Measurements from ENCODE around the gene MBOAT2.

- no peak for TF ChIP-seq CTCF (IDR thresholded peaks at IDR 0.05; ENCODE audit: borderline replicate concordance, extremely low read depth, low read length, poor library complexity, severe bottlenecking)
- no peak for TF ChIP-seq EZH2 (IDR thresholded peaks at IDR 0.05; ENCODE audit: borderline replicate concordance, low read depth, low read length, severe bottlenecking)
Observed at GRCh38 chr2:8957628-8958027, 45.9 kb downstream of the MBOAT2 start.
